Mesenteric fat pad (tissue), 1 donor: ENCODE measurements around the gene PTPN14. TPM values are rescaled to one million over a fixed set of nuclear protein-coding genes. Genes with fewer than 3 reads are reported as not detected.

Source experiments
- DNase-seq: peaks from one replicate; pipeline ENCODE4 v3.0.0-alpha.2; 2020; ENCODE audit warnings: low spot score
- total RNA-seq: library from RNA; stranded (reverse); fragmentation: NEBNext Ultra II Directional; extraction: Animal tissue kit (Norgen Biotek cat#: 25700); gene quantifications from one replicate; pipeline ENCODE4 v1.2.1, GENCODE V29; 2021
- donor health status: DM: yes; HTN: yes; CAD: no.

PTPN14 gene
- total RNA-seq, 1 donor from 2014 or later, result 47.6 TPM

GRCh38 chr1:214338212-214338611 is 213.2 kb downstream of the PTPN14 start:
- DNase-seq, result no peak

- no peak for DNase-seq
Observed at GRCh38 chr1:214337511-214337910, 213.9 kb downstream of the PTPN14 start.

GRCh38 chr1:214337015-214337414 is 214.4 kb downstream of the PTPN14 start:
- no peak for DNase-seq

GRCh38 chr1:214335567-214335966 is 215.8 kb downstream of the PTPN14 start:
- no peak for DNase-seq

GRCh38 chr1:214332946-214333798 is 218.2 kb downstream of the PTPN14 start:
- DNase-seq, result no peak

- no peak for DNase-seq
Observed at GRCh38 chr1:214331827-214332423, 219.5 kb downstream of the PTPN14 start.

- DNase-seq, result no peak
Observed at GRCh38 chr1:214331180-214331579, 220.2 kb downstream of the PTPN14 start.

- DNase-seq, result no peak
Observed at GRCh38 chr1:214330715-214331114, 220.7 kb downstream of the PTPN14 start.

GRCh38 chr1:214330222-214330621 is 221.2 kb downstream of the PTPN14 start:
- no peak for DNase-seq

- no peak for DNase-seq
Observed at GRCh38 chr1:214329470-214330220, 221.8 kb downstream of the PTPN14 start.

- DNase-seq, result no peak
Observed at GRCh38 chr1:214328770-214329469, 222.5 kb downstream of the PTPN14 start.

- DNase-seq, result no peak
Observed at GRCh38 chr1:214327514-214327913, 223.9 kb downstream of the PTPN14 start.

GRCh38 chr1:214326406-214326805 is 225.0 kb downstream of the PTPN14 start:
- no peak for DNase-seq

- DNase-seq, result no peak
Observed at GRCh38 chr1:214324896-214325800, 226.3 kb downstream of the PTPN14 start.

- DNase-seq, result no peak
Observed at GRCh38 chr1:214321705-214322453, 229.5 kb downstream of the PTPN14 start.

GRCh38 chr1:214319938-214320337 is 231.5 kb downstream of the PTPN14 start:
- no peak for DNase-seq

- DNase-seq, result no peak
Observed at GRCh38 chr1:214318956-214319736, 232.3 kb downstream of the PTPN14 start.

GRCh38 chr1:214318356-214318755 is 233.0 kb downstream of the PTPN14 start:
- no peak for DNase-seq

GRCh38 chr1:214317734-214318133 is 233.7 kb downstream of the PTPN14 start:
- DNase-seq, result no peak
